ENCODE data around the gene CLTC. TPM values are rescaled to one million over a fixed set of nuclear protein-coding genes. Genes with fewer than 3 reads are reported as not detected.

Gene CLTC
- total RNA-seq, 1 experiment from 2014 or later: 283 TPM

GRCh38 chr17:59698143-59698542, 78.4 kb downstream of the CLTC start:
- POLR2A ChIA-PET: no interaction called here
- H3K27ac Mint-ChIP-seq: no peak overlapping the region
- ATAC-seq (no peak), DNase-seq (ENCODE audit: low spot score) (no peak)
- H3K4me3 Mint-ChIP-seq: no peak overlapping the region
- H3K36me3 Mint-ChIP-seq: peaks cover 45% of the 10 kb centered on the region
- H3K4me1 Mint-ChIP-seq: peaks cover 16% of the 10 kb centered on the region
- H3K9me3 Mint-ChIP-seq: no peaks in the 10 kb centered on the region
- TF ChIP-seq USF1 (CRISPR knock-in tag; IDR thresholded peaks at IDR 0.05): no peak
- no peak for TF ChIP-seq SMAD4 (CRISPR knock-in tag; IDR thresholded peaks at IDR 0.05)
- TF ChIP-seq ESRRA (CRISPR knock-in tag; IDR thresholded peaks at IDR 0.05; ENCODE audit: borderline replicate concordance): no peak
- no peak for TF ChIP-seq MXD4 (CRISPR knock-in tag; IDR thresholded peaks at IDR 0.05; ENCODE audit: borderline replicate concordance)
- no peak for TF ChIP-seq ERG (CRISPR knock-in tag; IDR thresholded peaks at IDR 0.05)
- no peak for TF ChIP-seq ZNF416 (CRISPR knock-in tag; IDR thresholded peaks at IDR 0.05)
- no peak for TF ChIP-seq ZNF425 (CRISPR knock-in tag; conservative IDR thresholded peaks at IDR 0.05)
- TF ChIP-seq USF2 (CRISPR knock-in tag; IDR thresholded peaks at IDR 0.05): no peak
- no peak for TF ChIP-seq MYBL2 (CRISPR knock-in tag; IDR thresholded peaks at IDR 0.05)
- TF ChIP-seq ELF4 (CRISPR knock-in tag; IDR thresholded peaks at IDR 0.05; ENCODE audit: low read depth): no peak
- no peaks in the 10 kb centered on the region for H3K27me3 Mint-ChIP-seq (ENCODE audit: low read depth)
- CTCF ChIA-PET: no interaction called here

GRCh38 chr17:59699218-59699617, 79.5 kb downstream of the CLTC start:
- Mint-ChIP-seq H3K4me3 (no peak overlapping the region), H3K9me3 (no peaks in the 10 kb centered on the region), H3K27ac (no peak overlapping the region; the same call in 1 of the 2 replicates), H3K4me1 (peaks cover 19% of the 10 kb centered on the region), H3K36me3 (peaks cover 39% of the 10 kb centered on the region), H3K27me3 (ENCODE audit: low read depth) (no peaks in the 10 kb centered on the region)
- TF ChIP-seq FOXK1 (CRISPR knock-in tag; IDR thresholded peaks at IDR 0.05) (no peak), E2F4 (CRISPR knock-in tag; IDR thresholded peaks at IDR 0.05; ENCODE audit: borderline replicate concordance, low read depth) (no peak), ATF2 (CRISPR knock-in tag; IDR thresholded peaks at IDR 0.05; ENCODE audit: borderline replicate concordance, low read depth) (no peak), SMAD3 (CRISPR knock-in tag; IDR thresholded peaks at IDR 0.05; ENCODE audit: borderline replicate concordance) (no peak), E2F1 (CRISPR knock-in tag; IDR thresholded peaks at IDR 0.05) (no peak), ERG (CRISPR knock-in tag; IDR thresholded peaks at IDR 0.05) (no peak), ZNF121 (CRISPR knock-in tag; IDR thresholded peaks at IDR 0.05) (no peak), JAZF1 (CRISPR knock-in tag; IDR thresholded peaks at IDR 0.05) (no peak), ZNF317 (CRISPR knock-in tag; IDR thresholded peaks at IDR 0.05; ENCODE audit: borderline replicate concordance, low read depth) (no peak), ATF3 (CRISPR knock-in tag; conservative IDR thresholded peaks at IDR 0.05) (no peak), GTF2I (CRISPR knock-in tag; conservative IDR thresholded peaks at IDR 0.05) (no peak)
- POLR2A ChIA-PET: interaction anchor here (0.6 kb wide), 1 partner anchor 183 kb away, joined by 4 read pairs; no protein-coding TSS in a partner anchor
- DNase-seq (ENCODE audit: low spot score) (no peak), ATAC-seq (no peak)
- CTCF ChIA-PET: no interaction called here

All from WTC11 (cell line).